Left colon (tissue), 2 donors: Measurements from ENCODE around the gene CREG1. TPM values are rescaled to one million over a fixed set of nuclear protein-coding genes. Genes with fewer than 3 reads are reported as not detected.

ENCODE experiments used
- ATAC-seq: fragments of 200-7000 bp; cut with Tn5 transposase; one replicate; pipeline ENCODE4 v1.9.1; 2020; ENCODE audit warnings: mild to moderate bottlenecking, moderate library complexity
- DNase-seq, 2 donors: peaks; one replicate each; pipeline ENCODE4 v3.0.0-alpha.2; 2020
- intact Hi-C, 2 donors: fragments of 100-400 bp; cut with DNase I in 1 of 2; cut with micrococcal nuclease in 1 of 2; formaldehyde crosslinking; loops; one replicate each; pipeline versions ENCODE4 v1.11.2 to v1.14.0; 2022; cut with DNase I, micrococcal nuclease
- total RNA-seq, 2 donors: library from RNA; stranded (reverse); fragmentation: NEBNext Ultra II Directional; extraction: Animal tissue kit (Norgen Biotek cat#: 25700); gene quantifications; one replicate each; pipeline ENCODE4 v1.2.1, GENCODE V29; 2021
- donor health status: DM: no; HTN: no; CAD: no.
- donor health status: DM: yes; HTN: yes; CAD: no.

Gene CREG1
- total RNA-seq, 2 donors from 2014 or later, result 48.9 to 67.9 TPM

DNA sequence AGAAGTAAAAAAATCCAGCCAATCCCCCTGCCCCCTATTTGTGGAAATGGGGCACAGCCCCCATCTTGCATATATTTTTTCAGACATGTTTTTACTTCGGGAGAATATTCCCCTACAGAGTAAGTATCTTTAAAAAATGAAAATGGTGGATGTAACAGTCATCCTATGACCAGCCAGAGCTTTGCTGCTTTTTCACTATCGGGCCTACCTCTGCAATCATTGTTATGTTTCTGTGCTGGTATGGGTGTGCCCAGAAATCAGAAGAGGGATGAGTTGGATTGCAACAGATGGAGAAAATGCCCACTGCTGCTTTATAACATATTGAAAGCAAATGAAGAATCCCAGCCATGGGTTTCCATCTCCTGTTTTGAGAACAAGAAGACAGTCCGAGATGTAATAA, 38.1 kb downstream of the CREG1 start:
- ATAC-seq (no peak), DNase-seq (no peak)
- intact Hi-C loops, result no loop called here

DNA sequence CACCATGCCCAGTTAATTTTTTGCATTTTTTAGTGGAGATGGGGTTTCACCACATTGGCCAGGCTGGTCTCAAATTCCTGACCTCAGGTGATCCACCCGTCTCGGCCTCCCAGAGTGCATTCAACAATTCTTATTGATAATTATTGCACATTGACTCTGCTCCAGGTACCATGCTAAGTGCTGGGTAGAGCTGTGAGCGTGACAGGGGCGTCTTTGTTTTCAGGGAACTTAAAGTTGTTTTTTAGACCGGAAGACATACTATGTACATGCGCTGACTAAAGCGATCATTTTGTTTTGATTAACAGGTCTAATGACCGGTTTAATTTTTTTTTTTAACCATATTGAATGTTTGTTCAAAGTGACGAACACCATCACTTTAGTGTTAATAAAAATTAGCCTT, 39.3 kb downstream of the CREG1 start:
- DNase-seq (no peak), ATAC-seq (no peak)
- intact Hi-C loops, result no loop called here

DNA sequence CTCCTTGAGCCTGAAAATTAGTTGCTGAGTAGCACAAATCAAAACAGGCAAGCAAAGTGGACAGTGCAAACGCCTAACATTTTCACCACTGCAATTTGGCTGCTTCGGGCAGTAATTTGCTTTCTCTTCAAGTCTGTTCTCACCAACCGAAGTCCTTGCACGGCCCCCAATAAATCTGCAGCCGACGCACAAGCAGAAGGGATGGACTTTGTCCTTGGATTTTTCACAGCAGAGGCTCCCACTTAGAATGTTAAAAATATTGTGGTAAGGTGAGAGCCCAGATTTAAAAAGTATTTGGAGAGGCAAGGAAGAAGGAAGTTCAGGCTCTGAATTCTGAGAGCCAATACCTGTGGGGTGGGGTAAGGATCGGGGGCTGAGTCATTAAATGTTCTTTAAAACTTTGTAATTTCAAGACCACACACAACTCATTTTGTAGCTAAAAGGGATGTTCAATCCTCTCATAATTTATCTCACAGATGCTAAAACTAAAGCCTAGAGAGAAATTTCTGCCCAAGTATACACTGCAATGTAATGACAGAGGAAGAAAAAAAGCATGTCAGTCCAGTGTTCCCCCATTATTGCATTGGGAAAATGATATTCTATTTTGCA, 41.4 kb downstream of the CREG1 start:
- intact Hi-C loops, result no loop called here
- DNase-seq (no peak), ATAC-seq (no peak)

DNA sequence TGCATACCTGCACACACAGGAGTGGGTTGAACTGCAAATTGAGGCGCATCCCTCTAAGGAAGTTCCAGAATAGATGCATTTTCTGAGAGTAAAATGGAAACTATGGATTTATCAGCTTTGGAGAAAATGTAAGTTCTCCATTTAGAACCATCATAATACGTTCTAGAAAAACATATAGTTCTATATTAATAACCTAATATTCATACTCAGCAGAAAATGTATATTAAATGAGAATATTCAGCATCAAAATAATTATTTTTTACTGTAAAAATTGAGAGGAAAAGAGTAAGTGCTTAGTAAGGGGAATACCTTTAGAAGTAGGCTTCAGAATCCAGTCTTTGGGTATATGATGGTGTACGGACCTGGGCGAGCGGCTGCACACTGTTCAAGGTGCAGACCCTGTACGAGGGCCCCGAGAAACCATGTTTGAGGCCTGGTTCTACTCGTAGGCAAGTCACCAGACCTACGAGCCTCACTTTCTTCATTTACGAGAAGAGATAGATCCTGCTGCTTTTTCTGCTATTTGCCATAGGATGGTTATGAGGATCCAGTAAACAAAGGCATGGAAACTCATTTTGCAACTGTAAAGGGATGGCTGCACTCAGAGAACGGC, 42.1 kb downstream of the CREG1 start:
- DNase-seq (no peak), ATAC-seq (no peak)
- intact Hi-C loops, result no loop called here

DNA sequence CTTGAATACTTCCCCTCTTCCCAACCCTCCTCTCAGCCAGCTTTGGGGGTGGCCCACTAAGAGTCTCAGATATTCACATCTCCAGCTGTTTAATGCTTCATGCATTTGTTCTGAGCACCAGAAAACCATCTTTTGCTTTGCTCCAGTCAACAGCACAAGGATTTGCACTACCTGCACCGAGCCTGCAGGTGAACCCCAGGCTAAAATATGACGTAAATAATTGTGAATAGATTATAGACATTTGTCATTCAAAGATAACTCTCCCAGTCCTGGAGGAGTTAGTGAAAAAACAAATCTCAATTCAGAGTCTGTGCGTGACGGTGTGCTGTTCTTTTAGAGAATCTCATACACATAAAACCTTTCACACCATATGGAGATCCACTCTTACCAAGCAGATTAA, 42.7 kb downstream of the CREG1 start:
- intact Hi-C loops, result no loop called here
- ATAC-seq, result no peak
- no peak for DNase-seq

DNA sequence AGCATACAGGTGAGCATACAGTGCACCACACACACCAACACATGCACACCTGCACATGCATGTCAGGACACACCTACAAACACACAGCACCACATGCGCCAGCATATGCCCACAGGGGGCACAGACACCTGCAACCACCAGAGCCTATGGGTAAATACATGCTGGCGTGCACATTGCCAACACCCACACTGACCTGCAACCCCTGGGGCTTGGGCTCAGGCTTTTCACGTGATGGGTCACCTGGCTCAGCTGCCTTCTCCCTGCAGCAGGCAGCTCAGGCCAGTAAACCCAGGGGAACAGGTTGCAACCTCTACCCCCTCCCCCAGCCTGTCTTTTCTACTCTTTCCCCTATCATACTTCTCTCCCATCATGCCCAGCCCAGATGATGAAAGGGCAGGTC, 43.3 kb downstream of the CREG1 start:
- ATAC-seq (no peak), DNase-seq (no peak)
- intact Hi-C loops, result no loop called here

DNA sequence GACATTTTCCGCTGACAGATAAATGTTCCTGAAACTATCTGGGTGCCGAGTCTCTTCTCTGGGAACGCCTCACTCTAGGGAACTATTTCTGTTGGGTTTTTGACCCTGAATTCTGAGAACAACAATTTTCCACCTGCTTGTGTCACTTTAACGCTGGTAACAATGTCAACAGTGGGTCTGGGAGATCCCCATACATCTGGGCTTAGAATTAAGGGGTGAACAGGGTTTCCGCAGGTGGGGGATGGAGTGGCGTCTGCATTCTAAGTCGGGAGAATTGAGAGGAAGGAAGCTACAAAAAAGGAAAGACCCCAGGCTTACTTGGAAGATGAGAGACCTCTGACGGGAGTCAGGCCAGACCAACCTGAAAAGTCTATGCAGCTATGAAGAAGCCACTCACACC, 44.0 kb downstream of the CREG1 start:
- intact Hi-C loops, result no loop called here
- ATAC-seq, result no peak
- no peak for DNase-seq

DNA sequence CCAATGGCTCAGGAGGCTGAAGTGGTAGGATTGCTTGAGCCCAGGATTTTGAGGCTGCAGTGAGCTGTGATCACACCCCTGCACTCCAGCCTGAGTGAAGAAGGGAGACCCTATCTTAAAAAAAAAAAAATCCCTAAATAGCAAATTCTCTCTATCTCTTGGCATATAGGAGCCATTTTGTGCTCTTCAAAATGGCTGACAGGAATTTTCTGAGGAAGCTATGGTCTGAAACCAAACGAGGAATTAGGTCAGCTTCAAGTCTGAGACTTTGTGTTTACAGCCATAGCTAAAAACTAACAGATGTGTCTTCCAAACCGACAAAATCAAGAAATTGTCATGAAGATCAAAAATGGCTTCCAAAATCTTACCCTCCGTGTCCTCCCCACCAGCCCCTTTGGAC, 45.8 kb downstream of the CREG1 start:
- intact Hi-C loops, result no loop called here
- DNase-seq (no peak), ATAC-seq (no peak)

DNA sequence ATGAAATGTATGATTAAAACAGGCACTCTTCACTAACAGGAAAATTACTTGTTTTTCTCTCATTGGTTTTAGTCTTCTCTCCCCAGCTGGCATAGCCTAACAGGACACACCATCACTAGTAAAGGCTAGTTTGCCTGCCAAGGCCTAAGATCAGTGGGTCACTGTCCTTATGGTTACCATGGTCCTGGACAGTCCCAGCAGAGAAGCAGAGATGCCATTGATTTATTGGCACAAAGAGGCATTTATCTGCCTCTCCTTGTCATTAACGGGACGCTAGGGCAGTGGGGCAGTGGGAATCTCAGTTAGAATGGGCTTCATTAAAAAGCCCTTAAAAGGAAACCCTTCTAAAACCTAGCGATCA, 49.1 kb downstream of the CREG1 start:
- intact Hi-C loops, result no loop called here
- ATAC-seq, result no peak

DNA sequence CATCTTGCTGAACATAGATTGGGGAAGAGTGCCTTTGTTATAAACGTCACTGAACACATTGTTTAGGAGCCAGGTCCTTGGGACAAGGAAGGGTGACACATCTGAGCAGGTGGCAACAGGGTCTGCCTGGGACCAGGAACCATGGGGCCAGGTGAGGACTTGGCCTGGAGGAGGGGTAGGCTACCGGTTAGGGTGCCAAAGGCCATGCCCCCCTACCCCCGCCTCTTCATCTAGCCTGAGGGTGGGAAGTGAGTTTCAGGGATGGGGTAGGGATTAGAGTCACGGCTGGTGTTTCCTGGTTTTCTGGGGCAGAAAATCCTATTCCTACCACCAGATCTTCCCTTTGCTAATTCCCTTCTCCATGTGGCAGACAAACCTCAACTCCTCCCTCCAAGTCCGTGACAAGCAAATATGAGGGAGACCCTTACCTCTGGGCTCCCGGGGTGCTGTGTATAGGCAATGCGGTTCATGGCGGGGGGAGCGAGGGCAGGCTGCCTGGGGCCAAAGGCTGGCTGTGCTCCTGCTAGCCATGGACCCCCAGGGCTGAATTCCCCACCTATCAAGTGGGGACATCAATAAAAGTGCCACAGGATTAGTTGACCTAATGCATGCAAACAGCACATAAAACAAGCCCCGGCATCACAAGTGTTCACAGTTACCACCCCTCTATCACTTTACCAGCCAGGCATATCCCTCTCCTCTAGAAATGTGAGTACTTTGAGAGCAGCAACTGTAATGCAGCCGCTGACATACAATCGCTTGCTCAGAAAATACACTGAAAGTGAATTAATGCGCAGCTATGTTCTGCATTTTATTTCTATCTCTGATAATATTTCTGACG, 49.7 kb downstream of the CREG1 start:
- no peak for DNase-seq
- no peak for ATAC-seq
- intact Hi-C loops, result no loop called here

More for the DNA sequence above, 49.1 kb downstream of the CREG1 start:
- no peak for DNase-seq

DNA sequence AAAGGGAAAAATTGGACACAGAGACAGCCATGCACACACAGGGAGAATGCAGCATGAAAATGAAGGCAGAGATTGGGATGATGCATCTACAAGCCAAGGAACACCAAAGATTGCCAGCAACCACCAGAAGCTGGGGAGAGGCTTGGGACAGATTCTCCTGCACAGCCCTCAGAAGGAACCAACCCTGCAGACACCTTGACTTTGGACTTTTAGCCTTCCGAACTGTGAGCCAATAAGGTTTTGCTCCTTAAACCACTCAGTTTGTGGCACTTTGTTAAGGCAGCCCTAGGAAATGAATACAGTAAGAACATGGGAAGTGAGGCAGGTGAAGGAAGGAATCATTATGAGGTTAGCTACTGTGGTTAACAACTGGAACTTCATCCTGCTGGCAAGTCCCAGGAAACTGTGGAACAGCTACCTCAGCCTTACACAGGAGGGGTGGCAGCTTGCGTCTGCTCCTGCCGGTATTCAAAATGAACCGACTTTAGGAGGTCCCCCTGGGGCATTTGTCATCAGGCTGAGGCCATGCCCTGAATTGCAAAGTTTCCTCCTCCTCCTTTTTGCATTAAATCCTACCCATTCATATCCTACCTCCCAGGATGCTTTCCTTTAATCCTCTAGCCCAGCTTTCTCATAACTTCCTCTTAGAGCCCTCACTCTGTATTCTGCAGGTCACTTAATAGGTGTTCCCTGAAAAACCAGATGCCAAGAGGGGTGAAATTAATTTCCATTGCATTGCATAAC, 50.7 kb downstream of the CREG1 start:
- DNase-seq, result no peak
- ATAC-seq, result no peak
- intact Hi-C loops, result no loop called here

DNA sequence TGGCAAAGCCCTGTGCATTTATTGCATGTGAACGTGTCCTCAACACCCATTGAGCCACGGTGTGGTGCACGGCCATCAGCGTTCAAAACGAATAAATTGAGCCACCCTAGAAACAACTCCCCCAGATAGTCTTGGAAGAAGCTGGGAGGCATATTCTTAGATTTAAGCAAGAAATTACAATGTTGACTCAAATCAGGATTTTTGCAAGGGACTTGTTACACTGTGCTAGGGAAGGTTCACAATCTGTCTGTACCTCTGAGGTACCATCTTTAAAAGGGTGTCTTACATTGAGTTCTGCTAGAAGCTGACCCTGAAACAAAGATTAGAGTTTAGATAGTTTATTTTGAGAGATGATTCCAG, 51.4 kb downstream of the CREG1 start:
- intact Hi-C loops, result no loop called here
- ATAC-seq (no peak), DNase-seq (no peak)

DNA sequence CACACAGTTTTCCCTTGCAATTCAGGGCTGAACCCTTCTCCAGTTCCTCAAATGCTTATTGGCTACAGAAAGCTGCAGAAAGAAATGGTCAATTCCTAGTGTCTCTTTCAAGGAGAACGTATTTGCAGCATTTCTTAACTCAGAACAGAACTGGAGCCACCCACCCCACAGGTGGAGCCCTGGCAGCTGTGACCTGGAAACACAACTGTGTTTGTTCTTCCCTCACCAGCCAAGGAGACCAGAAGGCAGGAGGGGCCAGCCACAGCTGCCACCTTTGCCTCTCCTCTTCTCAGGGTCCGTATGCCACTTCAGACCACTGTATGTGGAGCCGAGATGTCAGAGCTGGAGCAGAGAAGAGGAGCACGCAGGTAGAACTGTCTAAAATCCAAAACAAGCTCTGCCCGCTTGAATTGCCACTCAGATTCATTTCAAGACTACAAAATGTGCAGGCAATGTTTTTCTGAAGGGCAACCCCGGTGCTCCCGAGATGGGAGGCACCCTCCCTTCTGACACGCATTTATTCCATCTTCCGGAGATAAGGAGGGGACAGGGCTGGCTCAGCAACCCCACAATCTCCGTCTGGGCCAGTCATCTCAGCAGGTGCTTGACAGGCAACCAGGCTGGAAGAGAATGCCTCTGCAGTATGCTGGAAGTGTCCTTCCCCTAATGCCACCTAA, 51.9 kb downstream of the CREG1 start:
- ATAC-seq (no peak), DNase-seq (no peak)
- intact Hi-C loops, result no loop called here

DNA sequence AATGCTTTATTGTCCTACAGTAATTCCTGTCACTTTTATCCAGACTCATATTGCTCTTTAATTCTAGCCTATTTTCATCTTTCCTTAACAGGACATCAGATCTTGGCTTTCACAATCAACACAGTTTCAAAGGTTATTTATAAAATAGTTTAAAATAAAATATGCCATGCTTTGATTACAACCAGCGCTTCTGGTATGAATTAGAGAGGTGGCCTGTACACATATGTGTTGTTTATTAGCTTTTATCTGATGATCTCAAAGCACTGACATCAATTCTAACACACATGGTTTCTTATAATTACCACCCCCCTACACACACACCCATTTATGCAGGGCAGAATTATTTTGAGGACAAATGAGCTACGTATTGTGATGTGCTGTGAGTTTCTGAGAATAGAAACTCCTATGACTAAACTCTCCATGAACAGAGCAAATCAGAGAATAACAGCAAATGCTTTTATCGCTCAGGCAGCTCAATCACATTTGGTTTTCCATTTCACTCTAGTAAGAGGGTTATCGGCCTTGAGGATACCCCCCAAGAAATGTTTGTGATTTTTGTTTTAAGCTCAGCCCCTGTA, 53.2 kb downstream of the CREG1 start:
- intact Hi-C loops, result no loop called here

DNA sequence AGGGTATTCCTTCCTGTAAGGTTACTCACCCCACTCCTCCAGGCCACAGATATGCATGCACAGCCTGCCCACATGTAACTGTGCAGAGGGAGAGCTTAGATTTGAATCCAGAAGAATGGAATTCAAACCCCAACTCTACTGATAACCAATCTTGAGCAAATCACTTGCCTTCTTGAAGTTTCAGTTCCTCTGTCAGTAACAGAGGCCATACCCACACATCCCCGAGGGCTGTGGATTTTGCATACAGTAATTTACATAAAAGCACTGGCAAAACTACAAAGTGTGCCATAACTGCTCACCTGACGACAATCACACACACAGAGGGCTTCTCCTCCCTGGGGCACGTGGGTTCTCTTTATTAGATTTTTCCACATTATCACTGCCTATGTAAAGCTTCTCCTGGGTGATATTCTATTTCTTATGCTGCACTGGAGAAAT, 53.9 kb downstream of the CREG1 start:
- intact Hi-C loops, result no loop called here
- no peak for DNase-seq
- no peak for ATAC-seq

More for the DNA sequence above, 53.2 kb downstream of the CREG1 start:
- no peak for DNase-seq
- no peak for ATAC-seq

DNA sequence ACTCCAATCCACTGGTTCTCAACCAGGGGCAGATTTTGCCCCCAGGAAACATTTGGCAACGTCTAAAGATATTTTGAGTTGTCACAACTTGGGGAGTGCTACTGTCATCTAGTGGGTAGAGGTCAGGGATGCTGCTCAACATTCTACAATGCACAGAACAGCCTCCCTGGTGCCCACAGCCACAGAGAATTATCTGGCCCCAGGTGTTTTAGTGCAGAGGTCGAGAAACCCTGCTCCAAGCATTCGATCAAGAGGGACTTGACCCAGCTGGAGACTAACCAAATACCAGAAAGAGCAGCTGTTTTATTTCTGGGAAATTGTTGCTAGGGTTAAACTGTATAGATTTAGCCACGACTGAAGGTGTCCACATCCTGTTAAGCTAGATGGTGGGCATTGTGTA, 54.5 kb downstream of the CREG1 start:
- DNase-seq (no peak), ATAC-seq (no peak)
- intact Hi-C loops, result no loop called here

DNA sequence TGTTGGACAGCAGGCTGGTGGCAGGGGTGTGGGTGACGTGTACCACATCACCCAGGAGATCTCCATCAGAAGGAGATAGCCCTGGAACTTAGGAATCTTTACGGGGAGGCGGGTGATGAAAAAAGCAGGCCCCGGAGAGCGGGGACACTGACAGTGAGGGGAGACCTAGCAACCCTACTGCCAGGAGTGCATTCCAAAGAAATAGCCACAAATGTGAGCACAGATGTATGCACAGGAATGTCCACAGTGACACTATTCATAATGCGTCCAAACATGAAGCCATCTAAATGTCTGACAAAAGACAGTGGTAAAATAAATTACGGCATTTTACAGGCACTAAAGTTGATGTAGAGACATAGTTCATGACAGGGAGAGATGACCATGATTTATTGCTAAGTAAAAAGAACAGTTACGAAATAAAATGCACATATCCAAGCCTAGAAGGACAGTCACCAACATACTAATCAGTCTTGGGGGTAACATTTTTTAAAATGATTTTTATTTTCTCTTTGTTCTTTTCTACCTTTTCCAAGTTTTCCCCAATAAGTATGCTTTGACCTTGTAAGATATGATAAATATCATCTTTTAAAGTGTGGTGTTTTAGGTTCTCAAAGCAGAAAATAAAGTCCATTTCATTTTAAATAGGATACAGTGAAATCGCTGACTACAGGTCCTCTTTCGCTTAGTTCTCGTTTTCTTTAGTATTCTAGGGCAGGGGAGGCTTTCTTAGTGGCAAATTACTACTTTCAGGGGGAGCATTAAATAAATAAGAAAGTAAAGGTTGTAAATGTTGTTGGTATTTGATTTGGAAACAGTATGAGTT, 56.6 kb downstream of the CREG1 start:
- ATAC-seq (no peak), DNase-seq (no peak)
- intact Hi-C loops, result no loop called here

DNA sequence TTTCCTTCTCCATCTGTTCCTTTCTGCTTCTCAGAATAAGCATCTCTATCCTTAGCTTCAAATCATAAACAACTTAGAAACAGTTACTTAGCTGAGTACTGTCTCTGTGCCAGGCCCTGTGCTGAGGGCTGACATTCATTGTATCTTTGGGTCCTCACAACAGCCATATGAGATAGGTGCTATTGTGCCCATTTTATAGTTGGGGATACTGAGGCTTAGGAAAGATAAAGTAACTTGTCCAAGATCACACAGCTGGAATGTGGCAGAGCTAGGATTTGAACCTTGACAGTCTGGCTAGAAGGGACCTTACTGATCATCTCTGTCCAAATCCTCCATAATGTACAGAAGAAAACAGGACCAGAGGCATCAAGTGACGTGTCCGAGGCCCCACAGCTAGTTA, 60.2 kb downstream of the CREG1 start:
- DNase-seq, result no peak
- no peak for ATAC-seq
- intact Hi-C loops, result no loop called here
